Right hindlimb (tissue), 1 donor: ENCODE data around the gene ODC1.

Experiments used
- DNase-seq: peaks from one replicate; pipeline ENCODE4 v3.0.0-alpha.2; 2018

Gene ODC1

DNA sequence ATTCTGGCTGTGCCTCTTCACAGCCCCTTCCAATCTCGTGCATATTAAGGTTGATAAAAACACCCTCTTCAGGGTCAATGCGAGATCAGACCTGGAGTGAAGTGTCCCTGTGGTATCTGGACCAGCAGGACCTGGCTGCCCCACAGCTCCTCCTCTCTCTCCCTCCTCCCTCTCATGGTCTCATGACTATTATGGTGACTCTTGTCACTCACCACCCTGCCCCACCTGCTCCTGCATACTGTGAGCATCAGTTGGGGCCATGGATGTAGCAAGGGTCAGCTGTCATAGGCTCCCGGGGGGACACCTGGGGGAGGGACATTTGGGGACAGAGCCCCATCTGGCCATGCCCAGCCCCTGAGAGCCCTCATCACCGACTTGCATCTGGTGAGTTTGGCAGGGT, 50.2 kb downstream of the ODC1 start:
- peak; percentile 14 for DNase-seq

DNA sequence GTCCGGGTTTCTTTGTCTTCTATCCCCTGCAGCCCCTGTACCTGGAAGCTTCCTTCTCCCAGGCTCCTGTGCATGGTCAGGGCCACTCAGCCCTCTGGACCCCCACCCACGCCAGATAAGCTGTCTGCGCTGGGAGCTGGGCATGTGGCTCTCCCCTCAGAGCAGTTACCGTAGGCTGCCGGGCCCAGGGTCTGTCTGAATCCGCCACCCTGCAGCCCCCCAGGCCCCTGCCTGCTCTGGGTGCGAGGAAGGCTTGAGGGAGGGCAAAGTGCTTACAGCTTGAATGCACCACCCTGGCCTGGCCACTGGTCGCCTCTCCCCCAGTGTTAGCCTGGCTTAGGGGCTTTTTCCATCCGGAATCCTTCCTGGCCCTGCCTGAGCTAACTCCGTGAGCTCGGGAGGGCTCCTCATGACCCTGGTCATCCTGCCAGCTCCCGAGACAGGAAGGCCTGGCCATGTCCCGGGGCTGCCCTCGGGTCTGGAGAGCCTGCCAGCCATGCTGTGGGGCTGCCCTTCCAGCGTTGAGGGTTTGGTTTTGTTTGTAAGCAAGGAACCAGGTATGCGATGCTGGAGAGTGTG, 50.7 kb downstream of the ODC1 start:
- DNase-seq = no peak

DNA sequence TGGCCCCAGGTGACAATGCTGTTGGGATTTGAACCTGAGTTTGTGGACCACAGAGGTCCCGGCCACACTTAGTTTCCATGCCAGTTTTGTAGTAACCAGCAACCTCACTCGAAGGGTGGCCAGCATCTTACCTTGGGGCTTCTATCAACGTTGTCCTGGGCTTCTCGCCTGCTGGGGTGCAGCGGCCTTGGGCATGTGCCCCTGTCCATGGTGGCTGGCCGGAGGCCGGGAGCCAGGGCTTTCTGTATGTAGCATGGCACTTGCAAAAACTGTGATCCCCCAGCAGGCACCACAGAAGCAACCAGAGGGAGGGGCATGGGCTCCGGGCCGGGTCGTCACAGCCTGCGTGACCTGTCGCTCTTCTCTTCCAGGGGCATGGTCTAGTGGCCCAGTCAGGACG, 51.7 kb downstream of the ODC1 start:
- DNase-seq = peak; percentile 12

DNA sequence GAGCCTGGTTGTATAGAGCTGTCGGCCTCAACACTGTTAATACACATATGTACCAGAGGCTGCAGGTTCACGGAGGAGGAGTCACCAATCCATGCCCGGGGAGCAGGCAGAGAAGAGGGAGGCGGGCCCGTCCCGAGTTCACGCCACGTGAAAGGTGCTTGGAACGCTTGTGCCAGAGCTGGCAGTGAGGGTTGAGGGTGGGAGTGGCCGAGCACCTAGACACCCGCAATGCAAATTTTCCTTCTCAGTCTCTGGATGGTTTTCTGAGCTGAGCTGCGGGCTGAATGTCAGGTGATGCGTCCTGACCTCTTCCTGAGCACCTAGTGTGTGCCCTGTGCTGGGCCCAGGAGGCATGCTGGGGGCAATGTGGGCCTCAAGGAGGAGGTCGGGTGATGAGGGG, 52.2 kb downstream of the ODC1 start:
- no peak for DNase-seq

DNA sequence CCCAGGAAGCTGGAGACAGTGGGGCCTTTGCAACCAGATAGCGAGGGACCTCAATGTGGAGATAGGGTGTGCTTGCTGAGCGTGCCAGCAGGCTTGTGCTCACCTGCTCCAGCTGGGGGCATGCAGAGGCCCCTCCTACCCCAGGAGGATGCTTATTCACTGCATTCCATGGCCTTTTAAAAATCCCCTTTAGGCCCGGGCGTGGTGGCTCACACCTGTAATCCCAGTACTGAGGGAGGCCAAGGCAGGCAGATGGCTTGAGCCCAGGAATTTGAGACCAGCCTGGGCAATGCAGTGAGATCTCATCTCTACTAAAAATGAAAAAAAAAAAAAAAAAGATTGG, 54.5 kb downstream of the ODC1 start:
- DNase-seq = no peak

DNA sequence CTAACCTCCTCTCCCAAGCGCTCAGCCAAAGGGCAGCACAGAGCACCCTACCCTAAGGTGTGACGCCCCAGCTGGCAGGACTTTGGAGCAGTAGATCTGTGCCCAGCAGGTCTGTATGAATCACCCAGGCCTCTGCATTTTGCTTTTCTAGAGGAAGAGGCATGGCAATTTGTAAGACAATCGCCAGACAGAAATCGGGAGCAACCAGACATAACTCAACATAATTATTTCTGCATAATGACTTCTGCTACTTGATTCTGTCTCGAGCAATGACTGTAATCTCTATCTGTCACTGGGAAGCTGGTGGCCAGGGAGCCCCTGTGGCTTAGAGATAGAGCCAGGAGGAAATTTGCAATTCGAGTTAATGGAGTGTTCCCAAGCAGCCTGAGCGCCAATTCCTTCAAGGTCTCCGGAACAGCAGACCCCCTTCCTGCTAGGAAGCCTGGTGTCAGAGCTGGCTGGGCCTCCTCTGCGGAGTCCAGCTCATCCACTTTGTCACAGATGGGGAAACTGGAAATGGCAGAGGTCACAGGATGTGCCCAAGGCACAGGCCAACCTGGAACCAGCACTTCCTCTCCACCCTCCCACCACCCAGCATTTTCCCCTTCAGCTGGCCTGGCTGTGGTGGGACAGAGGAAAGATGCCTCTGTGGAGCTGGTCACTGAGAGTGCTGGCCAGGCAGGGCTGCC, 55.0 kb downstream of the ODC1 start:
- DNase-seq = peak; percentile 12

DNA sequence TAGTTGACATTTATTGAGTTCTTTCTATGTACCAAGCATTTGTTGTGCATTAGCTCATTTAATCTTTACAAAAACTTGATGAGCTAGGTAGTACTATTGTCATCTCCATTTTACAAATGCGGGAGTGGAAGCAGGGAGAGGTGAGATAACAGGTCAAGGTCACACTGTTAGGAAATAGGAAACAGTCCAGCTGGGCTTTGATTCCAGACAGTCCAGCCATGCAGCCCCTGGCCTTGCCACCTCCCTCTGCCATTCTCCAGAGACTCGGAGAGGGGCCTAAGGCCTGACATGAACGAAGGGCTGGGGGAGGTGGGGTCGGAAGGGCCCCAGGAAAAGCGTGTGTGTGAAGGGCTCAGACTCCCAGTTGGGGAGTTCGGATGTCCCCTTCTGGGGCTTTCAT, 55.6 kb downstream of the ODC1 start:
- DNase-seq = no peak

DNA sequence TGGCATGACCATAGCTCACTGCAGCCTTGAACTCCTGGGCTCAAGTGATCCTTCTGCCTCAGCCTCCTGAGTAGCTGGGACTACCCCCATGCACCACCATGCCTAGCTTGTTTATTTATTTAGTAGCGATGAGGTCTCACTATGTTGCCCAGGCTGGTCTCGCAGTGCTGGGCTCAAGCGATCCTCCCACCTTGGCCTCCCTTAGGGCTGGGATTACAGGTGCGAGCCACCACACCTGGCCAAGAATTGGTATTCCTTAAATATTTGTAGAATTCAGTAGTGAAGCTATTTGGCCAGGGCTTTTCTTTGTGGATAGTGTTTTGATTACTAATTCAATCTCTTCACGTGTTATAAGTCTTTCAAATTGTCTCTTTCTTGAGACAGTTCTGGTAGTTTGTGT, 56.0 kb downstream of the ODC1 start:
- DNase-seq = no peak

DNA sequence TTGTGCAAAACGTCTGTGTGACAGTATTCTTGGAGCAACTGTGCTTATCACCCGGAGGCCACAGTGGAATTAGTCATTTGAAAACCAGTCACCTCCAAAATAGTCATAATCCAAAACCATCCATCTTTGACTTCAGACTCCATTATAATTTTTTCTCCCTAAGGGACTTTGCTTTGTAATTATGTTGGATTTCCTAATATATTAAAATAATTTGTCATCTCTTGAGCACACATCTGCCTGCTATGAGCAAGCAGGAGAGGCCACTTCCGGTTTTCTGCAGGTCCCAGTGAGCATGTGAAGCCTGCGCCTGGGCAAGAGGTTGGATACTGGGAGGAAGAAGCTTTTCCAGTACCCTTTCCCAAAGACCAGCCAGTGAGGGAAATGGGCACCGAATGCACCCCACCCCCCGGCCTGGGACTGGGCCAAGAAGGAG, 57.7 kb downstream of the ODC1 start:
- DNase-seq = no peak
